Activated CD4-positive, alpha-beta memory T cell treated with anti-CD3 and anti-CD28 coated beads for 36 hours (primary cell): ENCODE measurements around the gene RPL23. TPM values are rescaled to one million over a fixed set of nuclear protein-coding genes. Genes with fewer than 3 reads are reported as not detected.

Experiments
- microRNA-seq: library from miRNA; unstranded; fragments of <30 nt; microRNA quantifications from one replicate; pipeline ENCODE4 v1.2.0, GENCODE V29; 2022; ENCODE audit warnings: borderline number of aligned reads, borderline microRNAs expressed, borderline replicate concordance
- total RNA-seq, 2 experiments: library from RNA; stranded (reverse); gene quantifications; one replicate each; pipeline ENCODE4 v1.2.3, GENCODE V29; 2021

The RPL23 gene
- total RNA-seq, 2 experiments from 2014 or later = 1,774 to 1,791 TPM

Small RNA genes within 50 kb of the gene (microRNA-seq; reads per million reads assigned to microRNA genes)
- gene MIR4727 = not detected

Other genes with a start within 250 kb of the RPL23 start
- gene SRCIN1, start 247.8 kb downstream of the RPL23 start, total RNA-seq = 1 to 10 TPM in 1 of 2 experiments, under 1 TPM in 1; 0.92 to 1.6 TPM
- 10 to 100 TPM; 37.1 to 38.0 TPM for gene EPOP, start 178.8 kb downstream of the RPL23 start, total RNA-seq
- 100 to 1,000 TPM; 204 to 221 TPM for gene MLLT6, start 148.4 kb downstream of the RPL23 start, total RNA-seq
- gene CISD3, start 123.4 kb downstream of the RPL23 start, total RNA-seq = 10 to 100 TPM; 54.7 to 59.1 TPM
- gene PCGF2, start 105.4 kb downstream of the RPL23 start, total RNA-seq = 1 to 10 TPM; 3.4 to 4.2 TPM
- gene PSMB3, start 101.0 kb downstream of the RPL23 start, total RNA-seq = 100 to 1,000 TPM; 335 to 348 TPM
- 10 to 100 TPM; 37.8 to 37.9 TPM for gene PIP4K2B, start 54.2 kb downstream of the RPL23 start, total RNA-seq
- 10 to 100 TPM; 21.1 to 21.5 TPM for gene CWC25, start 28.4 kb downstream of the RPL23 start, total RNA-seq
- 100 to 1,000 TPM; 134 to 139 TPM for gene LASP1, start 16.3 kb upstream of the RPL23 start, total RNA-seq
- not detected for gene FBXO47, start 113.7 kb upstream of the RPL23 start, total RNA-seq